Stimulated activated naive CD8-positive, alpha-beta T cell treated with anti-CD3 and anti-CD28 coated beads, Interleukin-15, Interleukin-2, amounts not matched to agents 100 U/mL and 50 U/mL, for 24 hours (primary cell): ENCODE results near the gene LAMTOR3.
A peak's percentile ranks its signal among the peaks of the same experiment; 100 is the strongest.

ENCODE experiments used
- ATAC-seq: fragments of 150-1000 bp; cut with Tn5 transposase; one replicate; pipeline ENCODE4 v1.10.0; 2021
- DNase-seq: peaks from one replicate; pipeline ENCODE4 v3.0.0; 2021

LAMTOR3 gene

GRCh38 chr4:99861120-99861905 is 32.9 kb downstream of the LAMTOR3 start:
- DNase-seq (no peak), ATAC-seq (peak; percentile 80)

- no peak for DNase-seq
- no peak for ATAC-seq
These were observed 33.7 kb downstream of the LAMTOR3 start for GRCh38 chr4:99860521-99860920.

- ATAC-seq = no peak
- no peak for DNase-seq
These were observed 34.6 kb downstream of the LAMTOR3 start for GRCh38 chr4:99859618-99860017.

GRCh38 chr4:99857307-99857706 is 36.9 kb downstream of the LAMTOR3 start:
- ATAC-seq (no peak), DNase-seq (no peak)

GRCh38 chr4:99856166-99856565 is 38.1 kb downstream of the LAMTOR3 start:
- no peak for DNase-seq

GRCh38 chr4:99855678-99856077 is 38.5 kb downstream of the LAMTOR3 start:
- no peak for DNase-seq

More at GRCh38 chr4:99856166-99856565, 38.1 kb downstream of the LAMTOR3 start:
- peak; percentile 75 for ATAC-seq

GRCh38 chr4:99853999-99854398 is 40.2 kb downstream of the LAMTOR3 start:
- DNase-seq = no peak
- ATAC-seq = no peak

More at GRCh38 chr4:99855678-99856077, 38.5 kb downstream of the LAMTOR3 start:
- peak; percentile 26 for ATAC-seq

- ATAC-seq = no peak
- no peak for DNase-seq
These were observed 41.0 kb downstream of the LAMTOR3 start for GRCh38 chr4:99853190-99853589.

GRCh38 chr4:99852199-99852749 is 42.0 kb downstream of the LAMTOR3 start:
- ATAC-seq (peak; percentile 10), DNase-seq (peak; percentile 43)

GRCh38 chr4:99848591-99849001 is 45.6 kb downstream of the LAMTOR3 start:
- no peak for DNase-seq
- ATAC-seq = peak; percentile 48

- DNase-seq = no peak
These were observed 46.8 kb downstream of the LAMTOR3 start for GRCh38 chr4:99847362-99847976.

GRCh38 chr4:99846891-99847290 is 47.3 kb downstream of the LAMTOR3 start:
- ATAC-seq (no peak), DNase-seq (no peak)

More at GRCh38 chr4:99847362-99847976, 46.8 kb downstream of the LAMTOR3 start:
- peak; percentile 61 for ATAC-seq

- ATAC-seq = no peak
- no peak for DNase-seq
These were observed 48.3 kb downstream of the LAMTOR3 start for GRCh38 chr4:99845708-99846469.

GRCh38 chr4:99845179-99845578 is 49.0 kb downstream of the LAMTOR3 start:
- DNase-seq (no peak), ATAC-seq (no peak)

- DNase-seq (no peak), ATAC-seq (no peak)
These were observed 50.2 kb downstream of the LAMTOR3 start for GRCh38 chr4:99844048-99844447.

- ATAC-seq (no peak), DNase-seq (no peak)
These were observed 50.8 kb downstream of the LAMTOR3 start for GRCh38 chr4:99843413-99843812.

- ATAC-seq = peak; percentile 91
- DNase-seq = no peak
These were observed 53.1 kb downstream of the LAMTOR3 start for GRCh38 chr4:99841129-99841528.

- DNase-seq (no peak), ATAC-seq (no peak)
These were observed 55.3 kb downstream of the LAMTOR3 start for GRCh38 chr4:99838927-99839326.

- no peak for DNase-seq
- ATAC-seq = no peak
These were observed 58.3 kb downstream of the LAMTOR3 start for GRCh38 chr4:99835942-99836341.

GRCh38 chr4:99834569-99834968 is 59.7 kb downstream of the LAMTOR3 start:
- DNase-seq (no peak), ATAC-seq (no peak)

GRCh38 chr4:99833756-99834155 is 60.5 kb downstream of the LAMTOR3 start:
- DNase-seq = no peak
- ATAC-seq = no peak

- ATAC-seq = no peak
These were observed 61.5 kb downstream of the LAMTOR3 start for GRCh38 chr4:99832758-99833157.

GRCh38 chr4:99832321-99832720 is 61.9 kb downstream of the LAMTOR3 start:
- DNase-seq (no peak), ATAC-seq (no peak)

More at GRCh38 chr4:99832758-99833157, 61.5 kb downstream of the LAMTOR3 start:
- DNase-seq = no peak
